SK-N-SH (cell line): ENCODE results near the gene BBIP1.

Experiments
- CHD2 ChIP-seq: fragments of 150-350 bp; IDR thresholded peaks from 2 replicates; pipeline ENCODE4 v1.6.1; 2018; ENCODE audit warnings: low read length; ENCODE audit not compliant: partially characterized antibody
- CTCF ChIP-seq: fragments of 200-600 bp; sonication (generic); IDR thresholded peaks from 2 replicates; pipeline ENCODE4 v1.6.1; 2017; ENCODE audit warnings: antibody characterized with exemption, mild to moderate bottlenecking, moderate library complexity
- EZH2phosphoT487 ChIP-seq: fragments of 200-600 bp; sonication (generic); IDR thresholded peaks from 2 replicates; pipeline ENCODE4 v1.6.1; 2017; ENCODE audit warnings: low read depth, mixed run types, mild to moderate bottlenecking, antibody characterized with exemption, moderate library complexity, borderline replicate concordance
- FOXM1 ChIP-seq: IDR thresholded peaks from 2 replicates; pipeline ENCODE4 v1.4.0; 2012; ENCODE audit warnings: low read depth, mild to moderate bottlenecking
- NRF1 ChIP-seq: IDR thresholded peaks from 2 replicates; pipeline ENCODE4 v1.6.1; 2012; ENCODE audit warnings: low read depth, mild to moderate bottlenecking, low read length
- POLR2AphosphoS5 ChIP-seq: IDR thresholded peaks from 2 replicates; pipeline ENCODE4 v1.6.1; 2012; ENCODE audit warnings: low read depth, low read length
- RFX5 ChIP-seq: IDR thresholded peaks from 2 replicates; pipeline ENCODE4 v1.6.1; 2012; ENCODE audit warnings: mild to moderate bottlenecking, improper control_type of control experiment, low read length
- TAF1 ChIP-seq: IDR thresholded peaks from 2 replicates; pipeline ENCODE4 v1.6.1; 2012; ENCODE audit warnings: low read depth, mild to moderate bottlenecking, low read length, moderate library complexity, borderline replicate concordance
- TCF12 ChIP-seq: IDR thresholded peaks from 2 replicates; pipeline ENCODE4 v1.4.0; 2012
- TEAD4 ChIP-seq: IDR thresholded peaks from 2 replicates; pipeline ENCODE4 v1.4.0; 2012; ENCODE audit warnings: mild to moderate bottlenecking, borderline replicate concordance; ENCODE audit not compliant: insufficient read depth

GRCh38 chr10:110918643-110919348 lies at the start of gene BBIP1:
- TF ChIP-seq NRF1 (no peak), TAF1 (peak; percentile 49; the same call in 1 of the 2 replicates), RFX5 (peak; percentile 84), POLR2AphosphoS5 (peak; percentile 85), TEAD4 (0 out of 2 replicates have a peak, but pooled peaks have one; percentile 18), EZH2phosphoT487 (no peak), CHD2 (peak; percentile 58), CTCF (no peak), FOXM1 (no peak), TCF12 (peak; percentile 20; the same call in 1 of the 2 replicates)
